IMR-90 (cell line): ENCODE data around the gene ZBTB8A. TPM values are rescaled to one million over a fixed set of nuclear protein-coding genes. Genes with fewer than 3 reads are reported as not detected.

ENCODE experiments used
- ATAC-seq: fragments of 200-7000 bp; cut with Tn5 transposase; 2 replicates; pipeline ENCODE4 v1.9.1; 2020; ENCODE audit warnings: low read depth, mild to moderate bottlenecking, moderate library complexity
- BruUV-seq: library from RNA; stranded (reverse); fragments of 400-500 nt; replicated peaks from 2 replicates; lab custom pipeline; 2021; lab: Mats Ljungman, UMichigan
- CTCF ChIA-PET: fragments of 300-600 bp; formaldehyde crosslinking; extraction: SDS; loops from one replicate; lab custom pipeline; 2021; ENCODE audit warnings: antibody characterized with exemption; lab: Yijun Ruan, JAX
- POLR2A ChIA-PET: fragments of 300-600 bp; sonication (Branson Sonifier 250); formaldehyde crosslinking; loops from one replicate; lab custom pipeline; 2022; ENCODE audit warnings: antibody characterized with exemption; ENCODE audit not compliant: unreplicated experiment; lab: Charles Lee
- DNase-seq: peaks from one replicate; pipeline ENCODE4 v3.0.0; 2013
- H2AFZ ChIP-seq: replicated peaks from 2 replicates; pipeline ENCODE3; 2013; ENCODE audit warnings: low read length, mild to moderate bottlenecking; ENCODE audit not compliant: poor library complexity
- H2AK5ac ChIP-seq: 2 replicates; pipeline ENCODE4 v1.6.1; 2013; ENCODE audit warnings: low read depth, low read length, inconsistent platforms
- H2AK9ac ChIP-seq: replicated peaks from 2 replicates; pipeline ENCODE3; 2013; ENCODE audit warnings: mild to moderate bottlenecking, low read depth, low read length, moderate library complexity; ENCODE audit not compliant: poor library complexity
- H2BK120ac ChIP-seq: 2 replicates; pipeline ENCODE4 v1.6.1; 2013; ENCODE audit warnings: low read depth, low read length, inconsistent platforms
- H2BK15ac ChIP-seq: 3 replicates; pipeline ENCODE4 v1.6.1; 2013; ENCODE audit warnings: low read depth, low read length, inconsistent platforms
- H2BK20ac ChIP-seq: 2 replicates; pipeline ENCODE4 v1.6.1; 2013; ENCODE audit warnings: low read depth, mild to moderate bottlenecking, inconsistent platforms, low read length, moderate library complexity
- H2BK5ac ChIP-seq: 2 replicates; pipeline ENCODE4 v1.6.1; 2013; ENCODE audit warnings: mild to moderate bottlenecking, low read depth, low read length, inconsistent platforms; ENCODE audit not compliant: poor library complexity, severe bottlenecking
- H3K14ac ChIP-seq: replicated peaks from 2 replicates; pipeline ENCODE4 v1.6.1; 2013; ENCODE audit warnings: low read depth, low read length, inconsistent platforms
- H3K18ac ChIP-seq: 2 replicates; pipeline ENCODE4 v1.6.1; 2013; ENCODE audit warnings: low read depth, low read length, control low read depth
- H3K23ac ChIP-seq: 2 replicates; pipeline ENCODE4 v1.6.1; 2013; ENCODE audit warnings: low read depth, low read length, inconsistent platforms
- H3K27ac ChIP-seq: 2 replicates; pipeline ENCODE4 v1.5.1; 2013; ENCODE audit warnings: mild to moderate bottlenecking, control low read depth, low read length; ENCODE audit not compliant: insufficient read depth
- H3K27me3 ChIP-seq: 2 replicates; pipeline ENCODE4 v1.6.1; 2013; ENCODE audit warnings: low read length; ENCODE audit not compliant: control insufficient read depth, insufficient read depth
- H3K36me3 ChIP-seq: 2 replicates; pipeline ENCODE4 v1.6.1; 2013; ENCODE audit warnings: low read length, mixed read lengths; ENCODE audit not compliant: control insufficient read depth, insufficient read depth
- H3K4ac ChIP-seq: 2 replicates; pipeline ENCODE4 v1.6.1; 2013; ENCODE audit warnings: low read depth, low read length, inconsistent platforms
- H3K4me1 ChIP-seq: 2 replicates; pipeline ENCODE4 v1.6.1; 2013; ENCODE audit warnings: low read length, mixed read lengths; ENCODE audit not compliant: control insufficient read depth, insufficient read depth
- H3K4me2 ChIP-seq: 2 replicates; pipeline ENCODE4 v1.6.1; 2013; ENCODE audit warnings: low read depth, mild to moderate bottlenecking, control low read depth, low read length, moderate library complexity
- H3K4me3 ChIP-seq: 2 replicates; pipeline ENCODE4 v1.5.1; 2013; ENCODE audit warnings: low read depth, mild to moderate bottlenecking, control low read depth, low read length, moderate library complexity; ENCODE audit not compliant: insufficient read depth
- H3K56ac ChIP-seq: 2 replicates; pipeline ENCODE4 v1.6.1; 2013; ENCODE audit warnings: low read length, inconsistent platforms; ENCODE audit not compliant: insufficient read depth; ENCODE audit errors: extremely low read depth
- H3K79me1 ChIP-seq, 2 experiments: 2 replicates each; pipeline ENCODE4 v1.6.1; 2013; ENCODE audit warnings: low read length in 2 of 2, inconsistent platforms in 1 of 2, low read depth in 1 of 2
- H3K9ac ChIP-seq: 2 replicates; pipeline ENCODE4 v1.6.1; 2013; ENCODE audit warnings: low read depth, low read length, control low read depth
- H3K9me1 ChIP-seq: 2 replicates; pipeline ENCODE4 v1.6.1; 2013; ENCODE audit warnings: low read length, inconsistent platforms; ENCODE audit not compliant: insufficient read depth
- H3K9me3 ChIP-seq: 2 replicates; pipeline ENCODE4 v1.6.1; 2013; ENCODE audit warnings: low read length; ENCODE audit not compliant: control insufficient read depth, insufficient read depth
- H4K20me1 ChIP-seq: 2 replicates; pipeline ENCODE4 v1.6.1; 2013; ENCODE audit warnings: low read length, inconsistent platforms; ENCODE audit not compliant: insufficient read depth
- H4K5ac ChIP-seq: 2 replicates; pipeline ENCODE4 v1.6.1; 2013; ENCODE audit warnings: mild to moderate bottlenecking, low read depth, low read length, control low read depth
- H4K8ac ChIP-seq, 2 experiments: 2 replicates each; pipeline ENCODE4 v1.6.1; 2013; ENCODE audit warnings: low read depth in 2 of 2, low read length in 2 of 2, control low read depth in 1 of 2, inconsistent platforms in 1 of 2
- H4K91ac ChIP-seq: 2 replicates; pipeline ENCODE4 v1.6.1; 2013; ENCODE audit warnings: low read depth, low read length, inconsistent platforms; ENCODE audit not compliant: insufficient read depth
- BHLHE40 ChIP-seq: fragments of 150-350 bp; IDR thresholded peaks from 2 replicates; pipeline ENCODE4 v1.6.1; 2016; ENCODE audit warnings: mild to moderate bottlenecking, low read depth, low read length
- FOS ChIP-seq: fragments of 150-350 bp; IDR thresholded peaks from 2 replicates; pipeline ENCODE4 v1.6.1; 2016; ENCODE audit warnings: low read depth, low read length
- MAZ ChIP-seq: IDR thresholded peaks from 2 replicates; pipeline ENCODE4 v1.6.1; 2012; ENCODE audit warnings: low read depth, mild to moderate bottlenecking, low read length, improper control_type of control experiment, moderate library complexity, borderline replicate concordance
- USF2 ChIP-seq: fragments of 150-350 bp; IDR thresholded peaks from 2 replicates; pipeline ENCODE4 v1.6.1; 2017; ENCODE audit warnings: mild to moderate bottlenecking, antibody characterized with exemption, low read length, low read depth
- WGBS, 2 experiments: methylation state at CpG; one replicate each; pipeline versions ENCODE4 v1.1.5 to v1.1.7; 2013; ENCODE audit warnings: missing lambda C conversion rate in 2 of 2; ENCODE audit not compliant: insufficient read length in 1 of 2; ENCODE audit errors: extremely low coverage in 2 of 2; 5-methylcytosine and 5-hydroxymethylcytosine counted together
- dilution Hi-C: fragments of 300-500 bp; cut with HindIII; formaldehyde crosslinking; loops from one replicate; pipeline ENCODE4 v1.14.3; 2018; ENCODE audit warnings: low sequenced_read_pairs; ENCODE audit not compliant: unreplicated experiment
- in situ Hi-C: fragments of 300-500 bp; cut with MboI; formaldehyde crosslinking; loops from 3 replicates; pipeline ENCODE4 v1.14.3; 2019; ENCODE audit warnings: low sequenced_read_pairs, inconsistent platforms, mixed read lengths
- intact Hi-C: fragments of 100-400 bp; cut with micrococcal nuclease; formaldehyde crosslinking; loops from 2 replicates; pipeline ENCODE4 v1.10.0; 2022
- polyA plus RNA-seq, 3 experiments: library from polyadenylated mRNA; depleted of rRNA; stranded (reverse); fragments of >200 nt; gene quantifications; 2 replicates each; pipeline ENCODE4 v1.2.3, GENCODE V29; 2012; ENCODE audit warnings: low replicate concordance in 1 of 3
- total RNA-seq: library from RNA; depleted of rRNA; stranded (reverse); fragments of >200 nt; gene quantifications from 2 replicates; pipeline ENCODE4 v1.2.3, GENCODE V29; 2012

Gene ZBTB8A
- total and polyA plus RNA-seq, 2 of the 4 experiments (the other 2 are of a cell fraction), result 2.1 to 6.1 TPM

- BruUV-seq, result no TSS peak
- in situ Hi-C loops, result no loop called here
- DNase-seq, result no peak
These were observed 36.1 kb upstream of the ZBTB8A start for GRCh38 chr1:32503153-32503552.

More at GRCh38 chr1:32503153-32503552, 36.1 kb upstream of the ZBTB8A start:
- Histone ChIP-seq H2BK20ac (no peak overlapping the region), H3K27ac (no peak overlapping the region), H3K14ac (no peak overlapping the region), H4K20me1 (no peaks in the 10 kb centered on the region; the same call in 1 of the 2 replicates), H2BK15ac (no peak overlapping the region), H2AK9ac (no peak overlapping the region), H4K5ac (no peak overlapping the region), H4K91ac (no peak overlapping the region), H3K27me3 (no peaks in the 10 kb centered on the region), H2BK120ac (no peak overlapping the region), H3K36me3 (no peaks in the 10 kb centered on the region), H3K4me3 (no peak overlapping the region), H4K8ac (no peak overlapping the region), H3K23ac (no peak overlapping the region), H3K4ac (no peak overlapping the region), H3K4me2 (no peak overlapping the region), H2BK5ac (no peak overlapping the region), H3K9me1 (no peaks in the 10 kb centered on the region), H3K9me3 (no peaks in the 10 kb centered on the region), H3K56ac (no peak overlapping the region), H3K79me1 (no peaks in the 10 kb centered on the region), H3K9ac (no peak overlapping the region), H3K4me1 (no peaks in the 10 kb centered on the region), H2AFZ (peak overlapping the region; percentile 51), H2AK5ac (no peak overlapping the region), H3K18ac (no peak overlapping the region)
- POLR2A ChIA-PET, result no interaction called here
- dilution Hi-C loops (no loop called here), intact Hi-C loops (no loop called here)
- 90% methylated on average over 4 of the region's 7 CpGs; no CpG with 5 or more reads in 1 of the 2 experiments for WGBS, 2 experiments
- no peak for TF ChIP-seq MAZ
- TF ChIP-seq USF2, result no peak
- TF ChIP-seq BHLHE40, result no peak
- no peak for TF ChIP-seq FOS
- CTCF ChIA-PET, result no interaction called here
- no peak for ATAC-seq
